Measurements from ENCODE around the gene SLC39A9.

GRCh38 chr14:69387311-69387710 lies 11.2 kb upstream of the SLC39A9 start:
- TF ChIP-seq RARB (CRISPR knock-in tag; IDR thresholded peaks at IDR 0.05) (no peak), CTCF (IDR thresholded peaks at IDR 0.05) (no peak), NR3C1 (IDR thresholded peaks at IDR 0.05) (no peak), ZNF302 (CRISPR knock-in tag; IDR thresholded peaks at IDR 0.05) (no peak), RFX5 (IDR thresholded peaks at IDR 0.05) (no peak), CHD4 (IDR thresholded peaks at IDR 0.05; ENCODE audit: borderline replicate concordance) (no peak), CEBPB (IDR thresholded peaks at IDR 0.05) (peak in 1 of 2 experiments; percentile 25; a peak in 1 of 4 replicates), RAD21 (conservative IDR thresholded peaks at IDR 0.05 in 1 of 2, IDR thresholded peaks at IDR 0.05 in 1 of 2) (no peak), EP300 (IDR thresholded peaks at IDR 0.05) (no peak)
